HCT116 (cell line): ENCODE measurements around the gene OCRL. TPM values are rescaled to one million over a fixed set of nuclear protein-coding genes. Genes with fewer than 3 reads are reported as not detected.

Experiments
- ATAC-seq: fragments of 200-7000 bp; cut with Tn5 transposase; 2 replicates; pipeline ENCODE4 v1.9.1; 2020; ENCODE audit warnings: mild to moderate bottlenecking, moderate library complexity
- BruUV-seq: library from RNA; stranded (reverse); fragments of 400-500 nt; replicated peaks from 2 replicates; lab custom pipeline; 2021; lab: Mats Ljungman, UMichigan
- CTCF ChIA-PET: fragments of 300-600 bp; sonication (Branson Sonifier 250); formaldehyde crosslinking; loops from one replicate; lab custom pipeline; 2021; ENCODE audit warnings: antibody characterized with exemption; lab: Charles Lee
- POLR2A ChIA-PET: fragments of 300-600, 350-600 bp; sonication (Branson Sonifier 250); formaldehyde crosslinking; loops from one replicate; lab custom pipeline; 2021; ENCODE audit warnings: antibody characterized with exemption; lab: Charles Lee
- RAD21 ChIA-PET, 2 experiments: fragments of 300-600 bp; sonication (Branson Sonifier 250); formaldehyde crosslinking; loops; one replicate each; lab custom pipeline; 2023; ENCODE audit warnings: low total read pairs in 2 of 2; ENCODE audit not compliant: uncharacterized antibody in 2 of 2, unreplicated experiment in 2 of 2, low non-redundant PET in 1 of 2; lab: Charles Lee
- DNase-seq: peaks from one replicate; pipeline ENCODE4 v3.0.0-alpha.2; 2010; ENCODE audit warnings: low read depth, low spot score
- H2AFZ ChIP-seq: fragments of 200-600 bp; shearing (Covaris generic), sonication (generic); 2 replicates; pipeline ENCODE4 v1.6.1; 2017; ENCODE audit warnings: low read depth, mixed run types, mixed read lengths, antibody characterized with exemption, low read length; ENCODE audit not compliant: poor library complexity, severe bottlenecking
- H3K27ac ChIP-seq: 2 replicates; pipeline ENCODE4 v1.5.1; 2012; ENCODE audit warnings: low read depth, low read length
- H3K27me3 ChIP-seq: fragments of 200-600 bp; sonication (generic); 2 replicates; pipeline ENCODE4 v1.6.1; 2016; ENCODE audit warnings: mixed run types, low read length, mixed read lengths; ENCODE audit not compliant: insufficient read depth
- H3K36me3 ChIP-seq, 2 experiments: fragments of 200-500 bp in 1 of 2; fragments of 200-600 bp in 1 of 2; sonication (Bioruptor generic) in 1 of 2; sonication (generic) in 1 of 2; 2 replicates each; pipeline versions ENCODE4 v1.5.1 to v1.6.1; 2014 to 2016; ENCODE audit warnings: low read length in 2 of 2, inconsistent platforms in 1 of 2, mixed read lengths in 1 of 2, mixed run types in 1 of 2; ENCODE audit not compliant: insufficient read depth in 2 of 2, control insufficient read depth in 1 of 2
- H3K4me1 ChIP-seq, 2 experiments: fragments of 200-600 bp in 1 of 2; sonication (generic) in 1 of 2; 2 replicates each; pipeline versions ENCODE4 v1.5.1 to v1.6.1; 2012 to 2017; ENCODE audit warnings: low read length in 2 of 2, inconsistent platforms in 1 of 2, mild to moderate bottlenecking in 1 of 2, mixed read lengths in 1 of 2, mixed run types in 1 of 2, moderate library complexity in 1 of 2; ENCODE audit not compliant: insufficient read depth in 2 of 2, control insufficient read depth in 1 of 2
- H3K4me2 ChIP-seq: fragments of 200-600 bp; sonication (generic); 2 replicates; pipeline ENCODE4 v1.6.1; 2017; ENCODE audit warnings: mixed run types, low read length, mixed read lengths
- H3K4me3 ChIP-seq, 2 experiments: fragments of 200-600 bp in 1 of 2; sonication (generic) in 1 of 2; replicated peaks in 1 of 2; 2 replicates each; pipeline ENCODE4 v1.5.1; 2011 to 2016; ENCODE audit warnings: low read length in 2 of 2, control low read depth in 1 of 2, low read depth in 1 of 2, mild to moderate bottlenecking in 1 of 2, mixed read lengths in 1 of 2, mixed run types in 1 of 2
- H3K79me2 ChIP-seq: fragments of 200-600 bp; sonication (generic); 2 replicates; pipeline ENCODE4 v1.6.1; 2017; ENCODE audit warnings: mild to moderate bottlenecking, mixed run types, low read length, moderate library complexity, mixed read lengths; ENCODE audit not compliant: insufficient read depth
- H3K9ac ChIP-seq: fragments of 200-600 bp; sonication (generic); 2 replicates; pipeline ENCODE4 v1.6.1; 2016; ENCODE audit warnings: low read length, mixed read lengths
- H3K9me2 ChIP-seq: fragments of 200-600 bp; sonication (generic), shearing (Covaris generic); 2 replicates; pipeline ENCODE4 v1.6.1; 2017; ENCODE audit warnings: mixed run types, mild to moderate bottlenecking, moderate library complexity; ENCODE audit not compliant: insufficient read depth
- H3K9me3 ChIP-seq, 2 experiments: fragments of 200-500 bp in 1 of 2; fragments of 200-600 bp in 1 of 2; sonication (Bioruptor generic) in 1 of 2; sonication (generic) in 1 of 2; 2 replicates each; pipeline ENCODE4 v1.6.1; 2014 to 2017; ENCODE audit warnings: low read length in 2 of 2, mixed read lengths in 2 of 2, inconsistent platforms in 1 of 2, low read depth in 1 of 2, mild to moderate bottlenecking in 1 of 2, mixed run types in 1 of 2, moderate library complexity in 1 of 2; ENCODE audit not compliant: control insufficient read depth in 1 of 2, insufficient read depth in 1 of 2
- H4K20me1 ChIP-seq: fragments of 200-600 bp; sonication (generic), shearing (Covaris generic); 2 replicates; pipeline ENCODE4 v1.6.1; 2017; ENCODE audit warnings: mixed run types, mild to moderate bottlenecking, moderate library complexity; ENCODE audit not compliant: insufficient read depth
- CEBPB ChIP-seq: IDR thresholded peaks from 2 replicates; pipeline ENCODE4 v1.6.1; 2012; ENCODE audit warnings: low read depth
- EGR1 ChIP-seq: IDR thresholded peaks from 2 replicates; pipeline ENCODE4 v1.6.1; 2012; ENCODE audit warnings: low read depth
- EZH2phosphoT487 ChIP-seq: fragments of 200-600 bp; IDR thresholded peaks from 2 replicates; pipeline ENCODE4 v1.6.1; 2018; ENCODE audit warnings: antibody characterized with exemption, borderline replicate concordance
- FOSL1 ChIP-seq: IDR thresholded peaks from 2 replicates; pipeline ENCODE4 v1.6.1; 2012; ENCODE audit warnings: low read depth
- POLR2A ChIP-seq: IDR thresholded peaks from 2 replicates; pipeline ENCODE4 v1.7.0; 2011; ENCODE audit warnings: borderline replicate concordance; ENCODE audit not compliant: insufficient read depth, insufficient read length; ENCODE audit errors: extremely low read depth
- TCF7L2 ChIP-seq: IDR thresholded peaks from 2 replicates; pipeline ENCODE4 v1.7.0; 2011; ENCODE audit warnings: borderline replicate concordance, inconsistent platforms; ENCODE audit not compliant: insufficient read depth, insufficient read length; ENCODE audit errors: extremely low read depth
- YY1 ChIP-seq: IDR thresholded peaks from 2 replicates; pipeline ENCODE4 v1.6.1; 2011; ENCODE audit warnings: low read length, low read depth, moderate library complexity, mild to moderate bottlenecking; ENCODE audit not compliant: insufficient replicate concordance; ENCODE audit errors: extremely low read depth
- intact Hi-C: fragments of 100-400 bp; cut with micrococcal nuclease; formaldehyde crosslinking; loops from 2 replicates; pipeline ENCODE4 v1.10.0; 2022
- total RNA-seq: library from RNA; stranded (reverse); gene quantifications from one replicate; pipeline ENCODE4 v1.2.1, GENCODE V29; 2021; ENCODE audit not compliant: unreplicated experiment
- TF ChIP-seq, protein P1 (sequence below): IDR thresholded peaks from 2 replicates; pipeline ENCODE4 v1.6.1; 2012
- TF ChIP-seq, protein P2 (sequence below): IDR thresholded peaks from 2 replicates; pipeline ENCODE4 v1.6.1; 2012

The OCRL gene
- total RNA-seq, 1 experiment from 2014 or later: 19.8 TPM

DNA sequence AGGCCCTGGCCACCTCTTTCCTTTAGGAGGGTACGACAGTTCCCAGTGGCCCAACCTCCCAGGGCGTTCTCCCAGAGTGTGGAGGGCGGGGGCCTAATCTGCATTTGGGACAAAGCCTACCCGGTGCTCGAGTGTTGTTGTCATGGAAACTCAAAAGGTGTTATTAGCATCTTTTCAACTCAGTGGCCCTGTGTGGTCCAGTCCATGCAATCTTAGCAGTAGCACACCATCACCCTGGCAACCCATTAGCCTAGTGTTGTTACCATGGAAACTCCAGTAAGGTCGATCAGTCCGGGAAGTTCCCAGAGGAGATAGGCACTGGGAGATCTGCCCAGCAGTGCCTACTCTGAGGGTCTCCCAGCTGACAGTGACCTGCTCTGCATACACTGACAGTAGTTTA, 94.5 kb downstream of the OCRL start (continued):
- TF ChIP-seq POLR2A (no peak), EZH2phosphoT487 (no peak), FOSL1 (no peak)
- TF ChIP-seq, protein P1, sequence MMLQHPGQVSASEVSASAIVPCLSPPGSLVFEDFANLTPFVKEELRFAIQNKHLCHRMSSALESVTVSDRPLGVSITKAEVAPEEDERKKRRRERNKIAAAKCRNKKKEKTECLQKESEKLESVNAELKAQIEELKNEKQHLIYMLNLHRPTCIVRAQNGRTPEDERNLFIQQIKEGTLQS: no peak

GRCh38 chrX:129636175-129636681, 96.2 kb downstream of the OCRL start:
- Histone ChIP-seq H3K4me3 (no peak overlapping the region), H3K27me3 (no peaks in the 10 kb centered on the region), H3K4me1 (peaks cover 0 to 4% of the 10 kb centered on the region in 2 experiments; a peak in 1 of 4 replicates), H3K79me2 (no peaks in the 10 kb centered on the region), H3K27ac (no peak overlapping the region), H3K9ac (no peak overlapping the region), H3K36me3 (no peaks in the 10 kb centered on the region), H3K9me2 (no peaks in the 10 kb centered on the region), H2AFZ (no peak overlapping the region), H3K9me3 (no peaks in the 10 kb centered on the region), H3K4me2 (no peak overlapping the region), H4K20me1 (no peaks in the 10 kb centered on the region)
- TF ChIP-seq CEBPB: no peak
- TF ChIP-seq FOSL1: no peak
- no peak for TF ChIP-seq EZH2phosphoT487
- TF ChIP-seq, protein P2, sequence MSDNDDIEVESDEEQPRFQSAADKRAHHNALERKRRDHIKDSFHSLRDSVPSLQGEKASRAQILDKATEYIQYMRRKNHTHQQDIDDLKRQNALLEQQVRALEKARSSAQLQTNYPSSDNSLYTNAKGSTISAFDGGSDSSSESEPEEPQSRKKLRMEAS: no peak
- TF ChIP-seq EGR1: no peak
- no peak for TF ChIP-seq YY1
- TF ChIP-seq TCF7L2: no peak
- DNase-seq: no peak
- no peak for ATAC-seq
- intact Hi-C loops: no loop called here
- RAD21 ChIA-PET: no interaction called here
- CTCF ChIA-PET: interaction anchor here (2.1 kb wide), 1 partner anchor 90 kb away, joined by 8 read pairs; no protein-coding TSS in a partner anchor
- POLR2A ChIA-PET: no interaction called here
- BruUV-seq: no TSS peak
